Esophagus squamous epithelium (tissue), 4 donors: ENCODE data around the gene SMIM41.

ENCODE experiments used
- POLR2A ChIP-seq, 4 donors: fragments of 450-650 bp; IDR thresholded peaks; one replicate each; pipeline ENCODE4 v1.6.1; 2017; ENCODE audit warnings: antibody characterized with exemption in 4 of 4, mild to moderate bottlenecking in 4 of 4, moderate library complexity in 3 of 4
- TF ChIP-seq, protein P1 (sequence below), 6 experiments: fragments of 450-650 bp in 4 of 6; fragments of 200-600 bp in 2 of 6; sonication (generic) in 2 of 6; IDR thresholded peaks; one replicate each; pipeline ENCODE4 v1.5.1; 2016 to 2019; ENCODE audit warnings: antibody characterized with exemption in 6 of 6, mild to moderate bottlenecking in 4 of 6, moderate library complexity in 4 of 6

DNA sequence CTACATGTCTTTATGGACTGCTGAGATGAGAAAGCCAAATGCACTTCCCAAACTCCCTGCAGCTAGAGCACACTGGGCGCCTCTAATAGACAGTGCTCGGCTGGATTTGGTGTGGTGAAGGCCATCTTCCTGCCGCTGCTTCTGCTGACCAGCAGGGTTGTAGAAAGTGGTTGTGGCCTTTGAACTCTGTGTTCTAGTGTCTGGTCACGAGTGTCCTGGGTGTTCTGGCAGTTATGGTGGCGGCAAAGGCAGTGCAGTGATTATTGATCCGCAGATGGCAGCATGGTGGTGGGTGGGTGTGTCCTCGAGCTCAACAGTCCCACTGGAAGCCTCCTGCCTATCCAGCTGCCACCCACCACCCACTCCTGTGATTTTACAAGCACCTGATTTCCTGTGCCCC is 43.4 kb downstream of the SMIM41 start:
- TF ChIP-seq, protein P1, sequence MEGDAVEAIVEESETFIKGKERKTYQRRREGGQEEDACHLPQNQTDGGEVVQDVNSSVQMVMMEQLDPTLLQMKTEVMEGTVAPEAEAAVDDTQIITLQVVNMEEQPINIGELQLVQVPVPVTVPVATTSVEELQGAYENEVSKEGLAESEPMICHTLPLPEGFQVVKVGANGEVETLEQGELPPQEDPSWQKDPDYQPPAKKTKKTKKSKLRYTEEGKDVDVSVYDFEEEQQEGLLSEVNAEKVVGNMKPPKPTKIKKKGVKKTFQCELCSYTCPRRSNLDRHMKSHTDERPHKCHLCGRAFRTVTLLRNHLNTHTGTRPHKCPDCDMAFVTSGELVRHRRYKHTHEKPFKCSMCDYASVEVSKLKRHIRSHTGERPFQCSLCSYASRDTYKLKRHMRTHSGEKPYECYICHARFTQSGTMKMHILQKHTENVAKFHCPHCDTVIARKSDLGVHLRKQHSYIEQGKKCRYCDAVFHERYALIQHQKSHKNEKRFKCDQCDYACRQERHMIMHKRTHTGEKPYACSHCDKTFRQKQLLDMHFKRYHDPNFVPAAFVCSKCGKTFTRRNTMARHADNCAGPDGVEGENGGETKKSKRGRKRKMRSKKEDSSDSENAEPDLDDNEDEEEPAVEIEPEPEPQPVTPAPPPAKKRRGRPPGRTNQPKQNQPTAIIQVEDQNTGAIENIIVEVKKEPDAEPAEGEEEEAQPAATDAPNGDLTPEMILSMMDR (IDR thresholded peaks at IDR 0.05): no peak
- no peak for TF ChIP-seq POLR2A (IDR thresholded peaks at IDR 0.05)
